ENCODE results near the gene CRTAC1.

CRTAC1 gene

GRCh38 chr10:97895084-97895483, 135.3 kb downstream of the CRTAC1 start:
- Histone ChIP-seq H3K4me3 (replicated peaks; ENCODE audit: insufficient read depth, low read length) (no peak overlapping the region), H3K27me3 (ENCODE audit: insufficient read depth, poor library complexity, severe bottlenecking) (no peaks in the 10 kb centered on the region), H3K27ac (replicated peaks) (no peak overlapping the region)
- no peak for TF ChIP-seq SPI1 (IDR thresholded peaks at IDR 0.05; ENCODE audit: borderline replicate concordance, low read depth)
- TF ChIP-seq GABPA (IDR thresholded peaks at IDR 0.05; ENCODE audit: low read depth), result no peak
- no peak for TF ChIP-seq REST (IDR thresholded peaks at IDR 0.05; ENCODE audit: insufficient replicate concordance, low read depth)
- TF ChIP-seq CTCF (IDR thresholded peaks at IDR 0.05; ENCODE audit: insufficient read depth, low read length), result no peak
- no peak for TF ChIP-seq POLR2AphosphoS5 (IDR thresholded peaks at IDR 0.05; ENCODE audit: low read depth)
- no peak for DNase-seq (ENCODE audit: low read depth in 1 of 2, low spot score in 1 of 2)

DNA sequence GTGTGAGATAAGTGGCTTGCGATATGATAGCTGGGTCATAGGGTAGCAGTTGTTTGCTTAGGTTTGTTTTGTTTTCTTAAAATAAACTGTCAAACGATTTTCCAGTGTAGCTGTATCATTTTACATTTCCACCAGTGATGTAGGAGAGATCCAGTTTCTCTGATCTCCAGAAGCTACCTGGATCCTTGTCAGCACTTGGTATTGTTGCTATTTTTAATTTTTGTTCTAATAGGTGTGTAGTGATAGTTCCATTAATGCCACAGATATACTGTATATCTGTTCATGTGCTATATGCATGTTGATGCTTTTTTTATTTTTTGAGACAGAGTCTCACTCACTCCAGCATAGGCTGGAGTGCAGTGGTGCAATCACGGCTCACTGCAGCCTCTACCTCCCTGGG, 136.3 kb downstream of the CRTAC1 start:
- TF ChIP-seq REST (IDR thresholded peaks at IDR 0.05; ENCODE audit: insufficient replicate concordance, low read depth) (no peak), GABPA (IDR thresholded peaks at IDR 0.05; ENCODE audit: low read depth) (no peak), POLR2AphosphoS5 (IDR thresholded peaks at IDR 0.05; ENCODE audit: low read depth) (no peak), SPI1 (IDR thresholded peaks at IDR 0.05; ENCODE audit: borderline replicate concordance, low read depth) (no peak), CTCF (IDR thresholded peaks at IDR 0.05; ENCODE audit: insufficient read depth, low read length) (no peak)
- DNase-seq (ENCODE audit: low read depth in 1 of 2, low spot score in 1 of 2), result no peak
- Histone ChIP-seq H3K27me3 (ENCODE audit: insufficient read depth, poor library complexity, severe bottlenecking) (no peaks in the 10 kb centered on the region), H3K27ac (replicated peaks) (no peak overlapping the region), H3K4me3 (replicated peaks; ENCODE audit: insufficient read depth, low read length) (no peak overlapping the region)

DNA sequence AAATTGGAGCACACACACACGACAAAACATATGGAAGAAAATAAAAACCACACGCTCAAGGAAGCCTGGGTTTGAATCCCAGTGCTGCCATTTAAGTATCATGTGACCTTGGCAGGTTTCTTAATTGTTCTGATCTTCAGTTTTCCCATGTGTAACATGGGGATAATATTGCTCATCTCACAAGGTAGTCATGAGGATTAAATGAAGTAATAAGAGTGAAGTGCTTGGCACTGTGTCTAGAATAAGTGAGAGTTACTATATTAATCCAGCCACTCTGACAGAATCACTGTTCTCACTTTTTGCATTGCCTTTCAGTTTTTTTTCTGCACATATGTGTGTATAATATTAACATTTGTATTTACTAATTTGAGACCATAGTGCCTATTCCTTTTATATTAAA, 137.5 kb downstream of the CRTAC1 start:
- no peak for TF ChIP-seq GABPA (IDR thresholded peaks at IDR 0.05; ENCODE audit: low read depth)
- no peak for TF ChIP-seq CTCF (IDR thresholded peaks at IDR 0.05; ENCODE audit: insufficient read depth, low read length)
- no peak for TF ChIP-seq SPI1 (IDR thresholded peaks at IDR 0.05; ENCODE audit: borderline replicate concordance, low read depth)
- no peak for TF ChIP-seq POLR2AphosphoS5 (IDR thresholded peaks at IDR 0.05; ENCODE audit: low read depth)
- TF ChIP-seq REST (IDR thresholded peaks at IDR 0.05; ENCODE audit: insufficient replicate concordance, low read depth), result no peak
- no peak for DNase-seq (ENCODE audit: low read depth in 1 of 2, low spot score in 1 of 2)
- H3K27me3 ChIP-seq (ENCODE audit: insufficient read depth, poor library complexity, severe bottlenecking), result no peaks in the 10 kb centered on the region
- H3K4me3 ChIP-seq (replicated peaks; ENCODE audit: insufficient read depth, low read length), result no peak overlapping the region
- no peak overlapping the region for H3K27ac ChIP-seq (replicated peaks)

All from HL-60 (cell line).